H1 (cell line): ENCODE measurements around the gene MEIS2. TPM values are rescaled to one million over a fixed set of nuclear protein-coding genes. Genes with fewer than 3 reads are reported as not detected.

ENCODE experiments used
- CBX5 ChIP-seq: fragments of 300-800, 300-1000 bp; sonication (generic); IDR thresholded peaks from 2 replicates; pipeline ENCODE4 v1.7.1; 2016; ENCODE audit warnings: antibody characterized with exemption, low read length, low read depth
- CEBPB ChIP-seq: IDR thresholded peaks from 2 replicates; pipeline ENCODE4 v1.6.1; 2012; ENCODE audit warnings: low read depth, low read length
- HDAC2 ChIP-seq, 2 experiments: fragments of 300-600 bp in 1 of 2; sonication (generic) in 1 of 2; IDR thresholded peaks; 2 replicates each; pipeline ENCODE4 v1.6.1; 2011 to 2012; ENCODE audit warnings: low read depth in 2 of 2, low read length in 2 of 2, mild to moderate bottlenecking in 2 of 2, moderate library complexity in 2 of 2, borderline replicate concordance in 1 of 2, inconsistent platforms in 1 of 2
- NANOG ChIP-seq: IDR thresholded peaks from 2 replicates; pipeline ENCODE4 v1.6.1; 2011; ENCODE audit warnings: low read length, low read depth, mild to moderate bottlenecking, inconsistent platforms; ENCODE audit not compliant: insufficient read depth, poor library complexity, severe bottlenecking
- POU5F1 ChIP-seq: IDR thresholded peaks from 2 replicates; pipeline ENCODE4 v1.6.1; 2011; ENCODE audit warnings: low read depth, mild to moderate bottlenecking, low read length, moderate library complexity
- SIRT6 ChIP-seq: IDR thresholded peaks from one replicate; pipeline ENCODE4 v1.7.1; 2012; ENCODE audit warnings: low read length, inconsistent platforms
- SIX5 ChIP-seq: IDR thresholded peaks from 2 replicates; pipeline ENCODE4 v1.6.1; 2011; ENCODE audit warnings: mild to moderate bottlenecking, low read depth, low read length
- SP1 ChIP-seq: IDR thresholded peaks from 2 replicates; pipeline ENCODE4 v1.6.1; 2011; ENCODE audit warnings: low read depth, low read length
- SP2 ChIP-seq: IDR thresholded peaks from 2 replicates; pipeline ENCODE4 v1.6.1; 2012; ENCODE audit warnings: mild to moderate bottlenecking, low read length, inconsistent platforms
- TCF12 ChIP-seq: IDR thresholded peaks from 2 replicates; pipeline ENCODE4 v1.6.1; 2011; ENCODE audit warnings: low read depth, mild to moderate bottlenecking, low read length
- YY1 ChIP-seq: IDR thresholded peaks from 2 replicates; pipeline ENCODE4 v1.6.1; 2011; ENCODE audit warnings: low read depth, mild to moderate bottlenecking, low read length
- polyA plus RNA-seq, 7 experiments: library from polyadenylated mRNA; depleted of rRNA in 3 of 7; stranded (reverse) in 5 of 7; unstranded in 2 of 7; fragments of >200 nt in 5 of 7; fragments of 200-250 nt in 2 of 7; gene quantifications; 1 replicate in 5 of 7; 2 replicates in 1 of 7; 4 replicates in 1 of 7; pipeline versions ENCODE4 v1.2.1 to v1.2.3, GENCODE V29; 2011 to 2013; ENCODE audit warnings: missing spikeins in 2 of 7, mixed read lengths in 2 of 7
- total RNA-seq: library from RNA; stranded (reverse); fragmentation: NEBNext Ultra II Directional; extraction: Animal tissue kit (Norgen Biotek cat#: 25700); gene quantifications from 2 replicates; pipeline ENCODE4 v1.2.1, GENCODE V29; 2021
- TF ChIP-seq, protein P1 (sequence below), 3 experiments: IDR thresholded peaks; 1 replicate in 2 of 3; 2 replicates in 1 of 3; pipeline versions ENCODE4 v1.5.1 to v1.6.1; 2011; ENCODE audit warnings: low read length in 3 of 3, mild to moderate bottlenecking in 3 of 3, inconsistent platforms in 2 of 3, low read depth in 1 of 3, moderate library complexity in 1 of 3; ENCODE audit not compliant: insufficient read depth in 1 of 3; ENCODE audit errors: control extremely low read depth in 1 of 3

MEIS2 gene
- total and polyA plus RNA-seq, 2 of the 8 experiments (the other 6 are each of a cell fraction or from before 2014, with no cell fraction given): 0.22 to 1.2 TPM

DNA sequence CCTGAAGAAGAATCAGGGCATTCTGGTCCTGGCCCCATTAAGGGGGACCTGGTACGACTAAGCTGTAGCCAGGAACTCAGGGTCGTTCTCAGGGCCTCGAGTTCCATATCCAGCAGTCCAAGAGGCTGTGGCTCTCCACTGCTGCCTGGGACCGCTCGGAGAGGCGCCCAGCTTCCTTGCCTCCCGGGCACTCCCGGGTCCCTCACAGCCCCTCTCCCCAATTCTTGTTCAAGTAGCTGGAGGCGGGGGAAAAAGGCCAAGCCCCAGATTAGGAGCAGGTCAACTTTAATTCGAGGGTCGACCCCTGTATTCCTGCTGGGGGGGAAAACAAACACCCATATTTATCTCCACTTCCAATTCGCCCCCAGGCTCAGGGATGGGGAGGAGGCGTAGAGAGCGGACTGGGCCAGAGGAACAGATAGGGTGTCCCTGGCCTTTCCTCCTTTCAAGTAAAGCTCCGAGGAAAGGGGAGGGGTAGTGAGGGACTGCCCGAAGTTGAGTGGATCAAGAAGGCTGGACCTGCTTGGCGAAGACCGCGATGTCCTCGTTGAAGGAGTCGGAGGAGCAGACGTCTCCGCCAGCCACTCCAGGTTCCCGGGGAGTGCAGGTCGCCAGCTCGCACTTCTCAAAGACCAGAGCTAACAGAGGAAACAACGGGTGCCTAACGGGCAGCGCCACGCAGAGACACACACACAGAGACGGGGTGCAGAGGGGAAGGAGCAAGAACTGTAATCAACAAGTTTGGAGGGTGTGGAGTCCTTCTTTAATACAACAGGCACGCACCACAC is 4.4 kb downstream of the MEIS2 start (continued):
- TF ChIP-seq, protein P1, sequence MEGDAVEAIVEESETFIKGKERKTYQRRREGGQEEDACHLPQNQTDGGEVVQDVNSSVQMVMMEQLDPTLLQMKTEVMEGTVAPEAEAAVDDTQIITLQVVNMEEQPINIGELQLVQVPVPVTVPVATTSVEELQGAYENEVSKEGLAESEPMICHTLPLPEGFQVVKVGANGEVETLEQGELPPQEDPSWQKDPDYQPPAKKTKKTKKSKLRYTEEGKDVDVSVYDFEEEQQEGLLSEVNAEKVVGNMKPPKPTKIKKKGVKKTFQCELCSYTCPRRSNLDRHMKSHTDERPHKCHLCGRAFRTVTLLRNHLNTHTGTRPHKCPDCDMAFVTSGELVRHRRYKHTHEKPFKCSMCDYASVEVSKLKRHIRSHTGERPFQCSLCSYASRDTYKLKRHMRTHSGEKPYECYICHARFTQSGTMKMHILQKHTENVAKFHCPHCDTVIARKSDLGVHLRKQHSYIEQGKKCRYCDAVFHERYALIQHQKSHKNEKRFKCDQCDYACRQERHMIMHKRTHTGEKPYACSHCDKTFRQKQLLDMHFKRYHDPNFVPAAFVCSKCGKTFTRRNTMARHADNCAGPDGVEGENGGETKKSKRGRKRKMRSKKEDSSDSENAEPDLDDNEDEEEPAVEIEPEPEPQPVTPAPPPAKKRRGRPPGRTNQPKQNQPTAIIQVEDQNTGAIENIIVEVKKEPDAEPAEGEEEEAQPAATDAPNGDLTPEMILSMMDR (IDR thresholded peaks at IDR 0.05; ENCODE audit: control extremely low read depth in 1 of 3, insufficient read depth in 1 of 3, low read depth in 1 of 3, low read length in 3 of 3): no peak
- TF ChIP-seq CBX5 (no peak), SIRT6 (no peak), HDAC2 (IDR thresholded peaks at IDR 0.05; ENCODE audit: borderline replicate concordance in 1 of 2, low read depth in 2 of 2, low read length in 2 of 2) (no peak), SP2 (no peak), CEBPB (no peak), SP1 (no peak), TCF12 (no peak), NANOG (no peak), YY1 (no peak), POU5F1 (no peak), SIX5 (no peak)
